HFFc6 (cell line): Measurements from ENCODE around the gene ADNP. TPM values are rescaled to one million over a fixed set of nuclear protein-coding genes. Genes with fewer than 3 reads are reported as not detected.
"Not testable (repeated sequence)": the region's sequence is repeated elsewhere in the genome, so short reads cannot be mapped to it uniquely, and the experiment has no call there.

ENCODE experiments used
- DNase-seq: peaks from one replicate; pipeline ENCODE4 v3.0.0-alpha.2; 2018
- H3K27ac Mint-ChIP-seq: 2 replicates; pipeline ENCODE4 v1.8.0; 2020; ENCODE audit warnings: mild to moderate bottlenecking, mixed read lengths
- H3K27me3 Mint-ChIP-seq: 2 replicates; pipeline ENCODE4 v1.8.0; 2021; ENCODE audit warnings: mild to moderate bottlenecking, moderate library complexity, mixed read lengths; ENCODE audit not compliant: insufficient read depth
- H3K36me3 Mint-ChIP-seq: 2 replicates; pipeline ENCODE4 v1.8.0; 2021; ENCODE audit warnings: low read depth, mixed read lengths
- H3K4me1 Mint-ChIP-seq: 2 replicates; pipeline ENCODE4 v1.8.0; 2020; ENCODE audit warnings: low read depth, mixed read lengths
- H3K4me3 Mint-ChIP-seq: 2 replicates; pipeline ENCODE4 v1.8.0; 2020; ENCODE audit warnings: mild to moderate bottlenecking, moderate library complexity, mixed read lengths
- H3K9me3 Mint-ChIP-seq: 2 replicates; pipeline ENCODE4 v1.8.0; 2020; ENCODE audit warnings: mild to moderate bottlenecking, mixed read lengths
- total RNA-seq, 6 experiments: library from RNA; stranded (reverse); fragmentation: NEBNext Ultra II Directional; extraction: Animal tissue kit (Norgen Biotek cat#: 25700); gene quantifications; 2 replicates in 1 of 6; 3 replicates in 5 of 6; pipeline ENCODE4 v1.2.3, GENCODE V29; 2021
- TF ChIP-seq, protein P1 (sequence below): fragments of 200-600 bp; sonication (generic); IDR thresholded peaks from 2 replicates; pipeline ENCODE4 v1.5.0; 2021; ENCODE audit warnings: antibody characterized with exemption, mild to moderate bottlenecking

The ADNP gene
- total RNA-seq, 6 experiments from 2014 or later: 56.5 to 68.8 (median 57.3) TPM

- Mint-ChIP-seq H3K27me3 (no peaks in the 10 kb centered on the region; the same call in 1 of the 2 replicates), H3K4me3 (no peak overlapping the region), H3K36me3 (peaks cover 10% of the 10 kb centered on the region; the same call in 1 of the 2 replicates), H3K9me3 (no peaks in the 10 kb centered on the region), H3K27ac (no peak overlapping the region), H3K4me1 (peaks cover 6% of the 10 kb centered on the region; the same call in 1 of the 2 replicates)
- DNase-seq: no peak
- TF ChIP-seq, protein P1, sequence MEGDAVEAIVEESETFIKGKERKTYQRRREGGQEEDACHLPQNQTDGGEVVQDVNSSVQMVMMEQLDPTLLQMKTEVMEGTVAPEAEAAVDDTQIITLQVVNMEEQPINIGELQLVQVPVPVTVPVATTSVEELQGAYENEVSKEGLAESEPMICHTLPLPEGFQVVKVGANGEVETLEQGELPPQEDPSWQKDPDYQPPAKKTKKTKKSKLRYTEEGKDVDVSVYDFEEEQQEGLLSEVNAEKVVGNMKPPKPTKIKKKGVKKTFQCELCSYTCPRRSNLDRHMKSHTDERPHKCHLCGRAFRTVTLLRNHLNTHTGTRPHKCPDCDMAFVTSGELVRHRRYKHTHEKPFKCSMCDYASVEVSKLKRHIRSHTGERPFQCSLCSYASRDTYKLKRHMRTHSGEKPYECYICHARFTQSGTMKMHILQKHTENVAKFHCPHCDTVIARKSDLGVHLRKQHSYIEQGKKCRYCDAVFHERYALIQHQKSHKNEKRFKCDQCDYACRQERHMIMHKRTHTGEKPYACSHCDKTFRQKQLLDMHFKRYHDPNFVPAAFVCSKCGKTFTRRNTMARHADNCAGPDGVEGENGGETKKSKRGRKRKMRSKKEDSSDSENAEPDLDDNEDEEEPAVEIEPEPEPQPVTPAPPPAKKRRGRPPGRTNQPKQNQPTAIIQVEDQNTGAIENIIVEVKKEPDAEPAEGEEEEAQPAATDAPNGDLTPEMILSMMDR: no peak
These were observed 47.4 kb downstream of the ADNP start for GRCh38 chr20:50883856-50884255.

DNA sequence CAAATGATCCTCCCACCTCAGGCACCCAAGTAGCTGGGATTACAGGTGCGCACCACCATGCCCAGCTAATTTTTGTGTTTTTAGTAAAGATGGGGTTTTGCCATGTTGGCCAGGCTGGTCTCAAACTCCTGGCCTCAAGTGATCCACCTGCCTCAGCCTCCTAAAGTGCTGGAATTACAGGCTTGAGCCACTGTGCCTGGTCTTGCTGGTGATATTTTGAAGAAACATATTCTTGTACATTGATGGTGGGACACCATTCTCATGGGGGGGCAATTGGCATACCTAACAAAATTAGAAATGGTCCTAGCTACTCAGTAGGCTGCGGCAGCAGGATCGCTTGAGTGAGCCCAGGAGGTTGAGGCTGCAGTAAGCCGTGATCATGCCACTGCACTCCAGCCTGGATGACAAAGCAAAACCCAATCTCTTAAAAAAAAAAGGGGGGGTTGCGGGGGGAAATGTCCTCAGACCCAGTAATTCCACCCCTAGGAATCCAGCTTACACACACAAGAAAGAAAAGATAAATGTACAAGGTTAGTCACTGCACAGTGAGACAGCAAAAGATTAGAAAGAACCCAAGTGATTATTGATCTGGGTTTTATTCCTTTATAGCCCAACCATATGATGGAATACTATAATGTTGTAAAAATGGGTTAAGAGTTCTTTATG lies 49.3 kb downstream of the ADNP start:
- not testable (repeated sequence) for H3K27ac Mint-ChIP-seq, H3K4me1 Mint-ChIP-seq, H3K9me3 Mint-ChIP-seq, H3K27me3 Mint-ChIP-seq, H3K36me3 Mint-ChIP-seq, H3K4me3 Mint-ChIP-seq, DNase-seq

DNA sequence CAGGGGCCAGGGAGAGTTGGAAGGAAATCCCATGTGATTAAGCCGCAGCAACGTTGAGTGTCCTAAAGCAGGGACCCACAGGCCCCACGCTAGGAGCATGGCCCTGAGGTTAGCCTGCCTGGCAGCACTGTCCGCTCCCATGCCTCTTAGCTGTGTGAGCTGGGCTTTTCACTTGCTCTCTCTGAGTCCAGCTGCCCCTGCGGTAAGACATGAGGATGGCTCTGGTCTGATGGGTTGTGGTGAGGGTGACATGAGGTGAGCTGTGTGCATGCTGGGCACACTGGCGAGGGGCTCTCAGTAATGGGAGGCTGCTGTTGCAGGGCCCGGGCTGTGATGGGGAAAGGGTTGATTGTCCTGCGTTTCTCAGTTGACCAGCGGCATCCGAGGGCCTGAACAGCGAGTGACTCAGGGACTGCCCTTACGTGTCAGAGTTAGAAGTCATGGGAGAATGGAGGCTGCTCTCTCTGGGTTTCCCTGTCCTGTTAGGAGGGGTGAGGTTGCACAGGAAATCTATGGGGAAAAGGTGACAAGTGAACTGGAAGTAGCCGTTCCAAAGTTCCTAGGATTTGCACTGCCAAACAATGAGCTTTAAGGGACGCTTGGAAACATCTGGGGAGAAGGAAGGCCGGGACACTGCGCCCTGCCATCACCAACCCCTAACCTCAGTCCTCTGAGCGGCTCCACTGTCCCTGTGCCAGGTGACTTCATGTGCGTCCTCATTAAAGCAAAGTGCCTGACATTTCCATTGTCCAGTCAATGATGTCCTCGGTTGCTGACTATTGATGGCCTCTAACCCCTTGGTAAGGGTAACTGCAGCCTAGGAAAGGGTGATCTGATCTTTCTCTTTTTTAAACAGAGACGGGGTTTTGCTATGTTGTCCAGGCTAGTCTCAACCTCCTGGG lies 51.3 kb downstream of the ADNP start:
- no peaks in the 10 kb centered on the region for H3K9me3 Mint-ChIP-seq
- TF ChIP-seq, protein P1: no peak

GRCh38 chr20:50877232-50877743 lies 53.9 kb downstream of the ADNP start:
- TF ChIP-seq, protein P1: no peak
- Mint-ChIP-seq H3K36me3 (no peaks in the 10 kb centered on the region), H3K4me3 (no peak overlapping the region), H3K27ac (no peak overlapping the region), H3K4me1 (no peaks in the 10 kb centered on the region), H3K27me3 (no peaks in the 10 kb centered on the region; the same call in 1 of the 2 replicates), H3K9me3 (no peaks in the 10 kb centered on the region)
- no peak for DNase-seq

More for the DNA sequence above, 51.3 kb downstream of the ADNP start:
- DNase-seq: no peak
- Mint-ChIP-seq H3K27ac (no peak overlapping the region), H3K27me3 (no peaks in the 10 kb centered on the region; the same call in 1 of the 2 replicates), H3K4me3 (no peak overlapping the region), H3K4me1 (no peaks in the 10 kb centered on the region), H3K36me3 (0 out of 2 replicates have a peak, but pooled peaks cover 4% of the 10 kb centered on the region)

DNA sequence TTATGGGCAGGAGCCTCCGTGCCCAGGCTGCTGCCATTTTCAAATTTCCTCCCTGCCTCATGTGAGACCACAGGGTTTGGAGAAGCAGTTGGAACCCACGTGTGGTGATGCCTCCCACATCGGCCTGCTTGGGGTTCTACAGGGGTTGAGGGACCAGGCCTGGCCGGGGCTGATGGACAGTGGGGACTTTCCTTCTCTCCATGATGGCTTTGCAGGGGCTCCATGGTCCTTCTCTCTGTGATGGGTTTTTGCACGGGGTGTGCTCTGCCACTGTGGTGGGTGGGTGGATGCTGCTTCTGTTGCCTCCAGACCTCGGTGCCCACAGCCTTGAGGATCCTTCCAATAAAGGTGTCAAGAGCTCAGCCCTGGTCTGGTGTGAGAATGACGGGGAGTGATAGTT lies 54.4 kb downstream of the ADNP start:
- H3K4me3 Mint-ChIP-seq: no peak overlapping the region
- no peak for DNase-seq
- H3K9me3 Mint-ChIP-seq: no peaks in the 10 kb centered on the region
- H3K36me3 Mint-ChIP-seq: no peaks in the 10 kb centered on the region
- no peaks in the 10 kb centered on the region for H3K4me1 Mint-ChIP-seq
- H3K27me3 Mint-ChIP-seq: no peaks in the 10 kb centered on the region; the same call in 1 of the 2 replicates
- H3K27ac Mint-ChIP-seq: no peak overlapping the region
- TF ChIP-seq, protein P1: no peak
